ENCODE results near the gene TBC1D13. TPM values are rescaled to one million over a fixed set of nuclear protein-coding genes. Genes with fewer than 3 reads are reported as not detected.
A peak's percentile ranks its signal among the peaks of the same experiment; 100 is the strongest.

TBC1D13 gene
- total RNA-seq, 1 experiment from 2014 or later, result 21.6 TPM

- no peak for TF ChIP-seq PREB (CRISPR knock-in tag; IDR thresholded peaks at IDR 0.05; ENCODE audit: borderline replicate concordance)
- TF ChIP-seq EMX1 (CRISPR knock-in tag; IDR thresholded peaks at IDR 0.05), result no peak
- TF ChIP-seq ZBTB21 (CRISPR knock-in tag; IDR thresholded peaks at IDR 0.05; ENCODE audit: borderline replicate concordance), result no peak
- TF ChIP-seq CDX4 (CRISPR knock-in tag; IDR thresholded peaks at IDR 0.05; ENCODE audit: borderline replicate concordance), result no peak
- TF ChIP-seq ERG (CRISPR knock-in tag; IDR thresholded peaks at IDR 0.05), result no peak
- TF ChIP-seq SMAD3 (CRISPR knock-in tag; IDR thresholded peaks at IDR 0.05; ENCODE audit: borderline replicate concordance), result no peak
- no peak for TF ChIP-seq MAX (CRISPR knock-in tag; IDR thresholded peaks at IDR 0.05)
- Mint-ChIP-seq H3K9me3 (no peaks in the 10 kb centered on the region), H3K27me3 (ENCODE audit: low read depth) (no peaks in the 10 kb centered on the region), H3K36me3 (peaks cover 57% of the 10 kb centered on the region), H3K4me1 (peaks cover 8% of the 10 kb centered on the region), H3K27ac (no peak overlapping the region), H3K4me3 (no peak overlapping the region)
- ATAC-seq (no peak), DNase-seq (ENCODE audit: low spot score) (no peak)
- ChIA-PET CTCF (interaction anchor here (0.6 kb wide), 1 partner anchor 168 kb away, joined by 3 read pairs; no protein-coding TSS in a partner anchor), POLR2A (no interaction called here)
Measured at GRCh38 chr9:128824911-128825310, 37.9 kb downstream of the TBC1D13 start.

- H3K27me3 Mint-ChIP-seq (ENCODE audit: low read depth), result no peaks in the 10 kb centered on the region
- H3K27ac Mint-ChIP-seq, result no peak overlapping the region
- H3K4me1 Mint-ChIP-seq, result peaks cover 8% of the 10 kb centered on the region
- no peak overlapping the region for H3K4me3 Mint-ChIP-seq
- POLR2A ChIA-PET, result interaction anchor here (4.1 kb wide), 1 partner anchor 7 kb away, joined by 26 read pairs; the partner anchor contains the start of gene ENDOG
- H3K9me3 Mint-ChIP-seq, result no peaks in the 10 kb centered on the region
- CTCF ChIA-PET, result interaction anchor here (1.8 kb wide), 1 partner anchor 8 kb away, joined by 7 read pairs; the partner anchor contains the start of gene ENDOG
- peak; percentile 31 for ATAC-seq
- peak; percentile 32 for DNase-seq (ENCODE audit: low spot score)
- H3K36me3 Mint-ChIP-seq, result peaks cover 57% of the 10 kb centered on the region
- TF ChIP-seq ZNF671 (CRISPR knock-in tag; IDR thresholded peaks at IDR 0.05) (no peak), CTCF (IDR thresholded peaks at IDR 0.05) (peak; percentile 15; the same call in 1 of the 2 replicates)
Measured at GRCh38 chr9:128825923-128826700, 39.1 kb downstream of the TBC1D13 start.

GRCh38 chr9:128828267-128828666 lies 41.2 kb downstream of the TBC1D13 start:
- CTCF ChIA-PET, result interaction anchor here (1.1 kb wide), 1 partner anchor 126 kb away, joined by 3 read pairs; the partner anchor contains the start of gene PKN3
- Mint-ChIP-seq H3K27me3 (ENCODE audit: low read depth) (no peaks in the 10 kb centered on the region), H3K9me3 (no peaks in the 10 kb centered on the region), H3K27ac (no peak overlapping the region), H3K36me3 (peaks cover 49% of the 10 kb centered on the region), H3K4me3 (peak overlapping the region; percentile 93), H3K4me1 (peaks cover 8% of the 10 kb centered on the region)
- no peak for DNase-seq (ENCODE audit: low spot score)
- ATAC-seq, result no peak
- TF ChIP-seq TCF7 (CRISPR knock-in tag; IDR thresholded peaks at IDR 0.05; ENCODE audit: low read depth) (no peak), ZNF396 (CRISPR knock-in tag; IDR thresholded peaks at IDR 0.05; ENCODE audit: borderline replicate concordance) (no peak), ZNF121 (CRISPR knock-in tag; IDR thresholded peaks at IDR 0.05) (peak; percentile 79; the same call in 1 of the 2 replicates)
- POLR2A ChIA-PET, result interaction anchor here (4.1 kb wide), 1 partner anchor 9 kb away, joined by 26 read pairs; the partner anchor contains the start of gene ENDOG

All from WTC11 (cell line).